Liver (tissue), 9 donors: ENCODE results near the gene CLK1. TPM values are rescaled to one million over a fixed set of nuclear protein-coding genes. Genes with fewer than 3 reads are reported as not detected.

Experiments used
- DNase-seq: peaks from one replicate; pipeline ENCODE4 v3.0.0-alpha.2; 2017; ENCODE audit warnings: low spot score
- H3K27ac ChIP-seq, 2 donors: one replicate each; pipeline ENCODE4 v1.7.0; 2013; ENCODE audit warnings: inconsistent platforms in 2 of 2, low read length in 2 of 2, control low read depth in 1 of 2, low read depth in 1 of 2, mild to moderate bottlenecking in 1 of 2
- H3K27me3 ChIP-seq, 4 donors: one replicate each; pipeline versions ENCODE4 v1.6.1 to v1.7.0; 2013; ENCODE audit warnings: low read length in 3 of 4, inconsistent platforms in 1 of 4, mild to moderate bottlenecking in 1 of 4, moderate library complexity in 1 of 4; ENCODE audit not compliant: control insufficient read depth in 4 of 4, insufficient read depth in 4 of 4
- H3K36me3 ChIP-seq, 4 donors: one replicate each; pipeline versions ENCODE4 v1.6.1 to v1.7.0; 2013; ENCODE audit warnings: low read length in 3 of 4, mild to moderate bottlenecking in 3 of 4, low read depth in 1 of 4, moderate library complexity in 1 of 4; ENCODE audit not compliant: control insufficient read depth in 4 of 4, insufficient read depth in 3 of 4
- H3K4me1 ChIP-seq, 4 donors: one replicate each; pipeline versions ENCODE4 v1.6.1 to v1.7.0; 2013; ENCODE audit warnings: low read length in 3 of 4, mild to moderate bottlenecking in 3 of 4, moderate library complexity in 1 of 4; ENCODE audit not compliant: control insufficient read depth in 4 of 4, insufficient read depth in 4 of 4
- H3K4me3 ChIP-seq, 3 donors: one replicate each; pipeline versions ENCODE4 v1.6.1 to v1.7.0; 2013; ENCODE audit warnings: low read length in 3 of 3, control low read depth in 1 of 3, low read depth in 1 of 3, mild to moderate bottlenecking in 1 of 3
- H3K9ac ChIP-seq, 2 donors: one replicate each; pipeline ENCODE4 v1.7.0; 2013; ENCODE audit warnings: low read length in 2 of 2, mild to moderate bottlenecking in 2 of 2, moderate library complexity in 2 of 2, control low read depth in 1 of 2, low read depth in 1 of 2
- H3K9me3 ChIP-seq, 4 donors: one replicate each; pipeline versions ENCODE4 v1.6.1 to v1.7.0; 2013; ENCODE audit warnings: low read length in 3 of 4; ENCODE audit not compliant: control insufficient read depth in 4 of 4
- ATF3 ChIP-seq: IDR thresholded peaks from 2 replicates; pipeline ENCODE4 v1.6.1; 2016; ENCODE audit warnings: antibody characterized with exemption
- CTCF ChIP-seq: fragments of 150-350 bp; IDR thresholded peaks from 2 replicates; pipeline ENCODE4 v1.5.1; 2017; ENCODE audit warnings: improper control_type of control experiment, low read depth, low read length; ENCODE audit not compliant: missing input control
- EGR1 ChIP-seq, 2 donors: IDR thresholded peaks; 2 replicates each; pipeline ENCODE4 v1.6.1; 2016 to 2018; ENCODE audit warnings: antibody characterized with exemption in 2 of 2, low read depth in 2 of 2
- FOXA1 ChIP-seq: IDR thresholded peaks from 2 replicates; pipeline ENCODE4 v1.6.1; 2016; ENCODE audit warnings: antibody characterized with exemption
- FOXA2 ChIP-seq: IDR thresholded peaks from 2 replicates; pipeline ENCODE4 v1.6.1; 2016; ENCODE audit warnings: antibody characterized with exemption
- GABPA ChIP-seq, 2 donors: IDR thresholded peaks in 1 of 2; conservative IDR thresholded peaks in 1 of 2; 2 replicates each; pipeline ENCODE4 v1.6.1; 2016; ENCODE audit warnings: antibody characterized with exemption in 2 of 2, mild to moderate bottlenecking in 1 of 2, moderate library complexity in 1 of 2
- HNF4A ChIP-seq, 2 donors: conservative IDR thresholded peaks; 2 replicates each; pipeline ENCODE4 v1.6.1; 2016; ENCODE audit warnings: antibody characterized with exemption in 2 of 2, mild to moderate bottlenecking in 2 of 2
- HNF4G ChIP-seq: IDR thresholded peaks from 2 replicates; pipeline ENCODE4 v1.6.1; 2016; ENCODE audit warnings: antibody characterized with exemption
- JUND ChIP-seq, 2 donors: IDR thresholded peaks; 2 replicates each; pipeline ENCODE4 v1.6.1; 2016; ENCODE audit warnings: antibody characterized with exemption in 2 of 2
- NR2F2 ChIP-seq: IDR thresholded peaks from 2 replicates; pipeline ENCODE4 v1.6.1; 2016; ENCODE audit warnings: antibody characterized with exemption
- RAD21 ChIP-seq, 2 donors: IDR thresholded peaks; 2 replicates each; pipeline ENCODE4 v1.6.1; 2016; ENCODE audit warnings: antibody characterized with exemption in 2 of 2, mild to moderate bottlenecking in 2 of 2
- REST ChIP-seq: IDR thresholded peaks from 2 replicates; pipeline ENCODE4 v1.6.1; 2016; ENCODE audit warnings: antibody characterized with exemption, mild to moderate bottlenecking
- RXRA ChIP-seq, 2 donors: IDR thresholded peaks; 2 replicates each; pipeline ENCODE4 v1.6.1; 2017 to 2018; ENCODE audit warnings: antibody characterized with exemption in 2 of 2, mild to moderate bottlenecking in 1 of 2
- SP1 ChIP-seq: IDR thresholded peaks from 2 replicates; pipeline ENCODE4 v1.6.1; 2018; ENCODE audit warnings: antibody characterized with exemption, mild to moderate bottlenecking
- TAF1 ChIP-seq: conservative IDR thresholded peaks from 2 replicates; pipeline ENCODE4 v1.6.1; 2016; ENCODE audit warnings: antibody characterized with exemption, mild to moderate bottlenecking
- ZBTB33 ChIP-seq: IDR thresholded peaks from 2 replicates; pipeline ENCODE4 v1.6.1; 2016; ENCODE audit warnings: antibody characterized with exemption
- WGBS: extraction: QIAGEN DNeasy Blood & Tissue Kit; methylation state at CpG from one replicate; pipeline ENCODE4 v1.1.7; 2013; 5-methylcytosine and 5-hydroxymethylcytosine counted together
- polyA plus RNA-seq, 2 donors: library from polyadenylated mRNA; stranded (reverse) in 1 of 2; unstranded in 1 of 2; fragments of 200-250 nt in 1 of 2; fragments of >200 nt in 1 of 2; fragmentation: Nextera tagmentation in 1 of 2; extraction: Ambion mirVana in 1 of 2; gene quantifications; one replicate each; pipeline versions ENCODE4 v1.2.1 to v1.2.3, GENCODE V29; 2013 to 2015
- total RNA-seq, 2 donors: library from RNA; depleted of rRNA; stranded (reverse); fragments of >200 nt; gene quantifications; one replicate each; pipeline ENCODE4 v1.2.3, GENCODE V29; 2014
- donor health status: healthy.
- donor health status: healthy.
- donor health status: healthy.
- donor health status: healthy.
- donor health status: healthy.

CLK1 gene
- total and polyA plus RNA-seq, 4 donors = 21.2 to 86.3 (median 61.8) TPM

GRCh38 chr2:200852605-200853004, 11.9 kb downstream of the CLK1 start:
- no peaks in the 10 kb centered on the region for H3K9me3 ChIP-seq
- no peak overlapping the region for H3K9ac ChIP-seq
- H3K27ac ChIP-seq = no peak overlapping the region
- no peak for DNase-seq
- no peak overlapping the region for H3K4me3 ChIP-seq
- 96% methylated on average over 2 of the region's 2 CpGs for WGBS
- H3K27me3 ChIP-seq = no peaks in the 10 kb centered on the region
- H3K36me3 ChIP-seq = peaks cover 26 to 63% (median 60%) of the 10 kb centered on the region in 4 donors
- TF ChIP-seq ZBTB33 (no peak), GABPA (IDR thresholded peaks at IDR 0.05 in 1 of 2, conservative IDR thresholded peaks at IDR 0.05 in 1 of 2) (no peak), NR2F2 (no peak), TAF1 (no peak), HNF4G (no peak), EGR1 (IDR thresholded peaks at IDR 0.05; ENCODE audit: low read depth in 2 of 2) (no peak), FOXA1 (no peak), JUND (IDR thresholded peaks at IDR 0.05) (no peak), REST (no peak), SP1 (no peak), HNF4A (conservative IDR thresholded peaks at IDR 0.05) (no peak), ATF3 (no peak), FOXA2 (no peak), RAD21 (IDR thresholded peaks at IDR 0.05) (no peak), RXRA (IDR thresholded peaks at IDR 0.05) (no peak), CTCF (no peak)
- no peaks in the 10 kb centered on the region for H3K4me1 ChIP-seq
